ENCODE results near the gene RLF.

- TF ChIP-seq, protein P1, sequence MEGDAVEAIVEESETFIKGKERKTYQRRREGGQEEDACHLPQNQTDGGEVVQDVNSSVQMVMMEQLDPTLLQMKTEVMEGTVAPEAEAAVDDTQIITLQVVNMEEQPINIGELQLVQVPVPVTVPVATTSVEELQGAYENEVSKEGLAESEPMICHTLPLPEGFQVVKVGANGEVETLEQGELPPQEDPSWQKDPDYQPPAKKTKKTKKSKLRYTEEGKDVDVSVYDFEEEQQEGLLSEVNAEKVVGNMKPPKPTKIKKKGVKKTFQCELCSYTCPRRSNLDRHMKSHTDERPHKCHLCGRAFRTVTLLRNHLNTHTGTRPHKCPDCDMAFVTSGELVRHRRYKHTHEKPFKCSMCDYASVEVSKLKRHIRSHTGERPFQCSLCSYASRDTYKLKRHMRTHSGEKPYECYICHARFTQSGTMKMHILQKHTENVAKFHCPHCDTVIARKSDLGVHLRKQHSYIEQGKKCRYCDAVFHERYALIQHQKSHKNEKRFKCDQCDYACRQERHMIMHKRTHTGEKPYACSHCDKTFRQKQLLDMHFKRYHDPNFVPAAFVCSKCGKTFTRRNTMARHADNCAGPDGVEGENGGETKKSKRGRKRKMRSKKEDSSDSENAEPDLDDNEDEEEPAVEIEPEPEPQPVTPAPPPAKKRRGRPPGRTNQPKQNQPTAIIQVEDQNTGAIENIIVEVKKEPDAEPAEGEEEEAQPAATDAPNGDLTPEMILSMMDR (IDR thresholded peaks at IDR 0.05; ENCODE audit: low read length) = no peak
- TF ChIP-seq EZH2 (IDR thresholded peaks at IDR 0.05; ENCODE audit: borderline replicate concordance, low read length) = no peak
These were observed 83.1 kb downstream of the RLF start for GRCh38 chr1:40244138-40244744.
